K562 (cell line): ENCODE measurements around the gene PCK1. TPM values are rescaled to one million over a fixed set of nuclear protein-coding genes. Genes with fewer than 3 reads are reported as not detected.

Source experiments
- ADNP ChIP-seq: fragments of 200-800 bp; sonication (Bioruptor generic); IDR thresholded peaks from 2 replicates; pipeline ENCODE4 v1.6.1; 2016; ENCODE audit warnings: missing genetic modification characterization, missing compliant biosample characterization
- ERF ChIP-seq: fragments of 450-650 bp; formaldehyde crosslinking; IDR thresholded peaks from 2 replicates; pipeline ENCODE4 v1.4.0; 2020; ENCODE audit warnings: mild to moderate bottlenecking, mixed read lengths
- MITF ChIP-seq: IDR thresholded peaks from 2 replicates; pipeline ENCODE4 v1.6.1; 2014; ENCODE audit warnings: antibody characterized with exemption
- PCBP1 ChIP-seq: fragments of 200-400 bp; formaldehyde crosslinking; IDR thresholded peaks from 2 replicates; pipeline ENCODE4 v1.6.1; 2018; ENCODE audit warnings: mild to moderate bottlenecking, low read depth, low read length; ENCODE audit not compliant: poor library complexity, severe bottlenecking
- POLR2AphosphoS5 ChIP-seq: IDR thresholded peaks from 2 replicates; pipeline ENCODE4 v1.6.1; 2011; ENCODE audit warnings: mild to moderate bottlenecking, low read depth, low read length, moderate library complexity; ENCODE audit not compliant: control insufficient read depth, insufficient read depth
- ZKSCAN8 ChIP-seq: fragments of 200-800 bp; sonication (Bioruptor generic); IDR thresholded peaks from 2 replicates; pipeline ENCODE4 v1.6.1; 2016; ENCODE audit warnings: missing genetic modification characterization, missing compliant biosample characterization
- polyA plus RNA-seq, 8 experiments: library from polyadenylated mRNA; depleted of rRNA in 4 of 8; stranded (reverse) in 5 of 8; unstranded in 3 of 8; fragments of >200 nt; fragmentation: Nextera tagmentation in 2 of 8; fragmentation: Illumina TruSeq in 1 of 8; extraction: Ambion mirVana in 2 of 8; extraction: Trizol in 1 of 8; gene quantifications; 2 replicates each; pipeline versions ENCODE4 v1.2.1 to v1.2.3, GENCODE V29; 2011 to 2014; ENCODE audit warnings: inconsistent platforms in 1 of 8, missing spikeins in 1 of 8
- total RNA-seq, 7 experiments: library from RNA; depleted of rRNA in 6 of 7; stranded (reverse); fragments of >200 nt in 6 of 7; fragmentation: Illumina TruSeq in 2 of 7; extraction: Trizol in 2 of 7; gene quantifications; 2 replicates each; pipeline versions ENCODE4 v1.2.1 to v1.2.3, GENCODE V29; 2011 to 2021; ENCODE audit warnings: low replicate concordance in 1 of 7
- TF ChIP-seq, protein P1 (sequence below), 3 experiments: fragments of 200-800 bp in 1 of 3; fragments of 250-450 bp in 1 of 3; fragments of 450-650 bp in 1 of 3; sonication (Bioruptor Pico) in 1 of 3; sonication (Bioruptor generic) in 1 of 3; formaldehyde crosslinking in 1 of 3; IDR thresholded peaks; 2 replicates each; pipeline versions ENCODE4 v1.6.1 to v1.8.0; 2016 to 2022; ENCODE audit warnings: mild to moderate bottlenecking in 2 of 3, missing genetic modification characterization in 2 of 3, missing compliant biosample characterization in 1 of 3, moderate library complexity in 1 of 3
- TF ChIP-seq, protein P2 (sequence below): fragments of 450-650 bp; IDR thresholded peaks from 2 replicates; pipeline ENCODE4 v1.6.1; 2016; ENCODE audit warnings: mild to moderate bottlenecking, moderate library complexity

The PCK1 gene
- total and polyA plus RNA-seq, 9 of the 15 experiments (the other 6 are each of a cell fraction or from before 2014, with no cell fraction given), result 0.05 to 0.73 (median 0.15) TPM

- peak; percentile 48; the same call in 1 of the 2 replicates for TF ChIP-seq MITF
- TF ChIP-seq ZKSCAN8, result peak; percentile 63; the same call in 1 of the 2 replicates
- peak; percentile 49; the same call in 1 of the 2 replicates for TF ChIP-seq ERF (CRISPR knock-in tag)
- peak; percentile 66 for TF ChIP-seq PCBP1
- TF ChIP-seq, protein P1, sequence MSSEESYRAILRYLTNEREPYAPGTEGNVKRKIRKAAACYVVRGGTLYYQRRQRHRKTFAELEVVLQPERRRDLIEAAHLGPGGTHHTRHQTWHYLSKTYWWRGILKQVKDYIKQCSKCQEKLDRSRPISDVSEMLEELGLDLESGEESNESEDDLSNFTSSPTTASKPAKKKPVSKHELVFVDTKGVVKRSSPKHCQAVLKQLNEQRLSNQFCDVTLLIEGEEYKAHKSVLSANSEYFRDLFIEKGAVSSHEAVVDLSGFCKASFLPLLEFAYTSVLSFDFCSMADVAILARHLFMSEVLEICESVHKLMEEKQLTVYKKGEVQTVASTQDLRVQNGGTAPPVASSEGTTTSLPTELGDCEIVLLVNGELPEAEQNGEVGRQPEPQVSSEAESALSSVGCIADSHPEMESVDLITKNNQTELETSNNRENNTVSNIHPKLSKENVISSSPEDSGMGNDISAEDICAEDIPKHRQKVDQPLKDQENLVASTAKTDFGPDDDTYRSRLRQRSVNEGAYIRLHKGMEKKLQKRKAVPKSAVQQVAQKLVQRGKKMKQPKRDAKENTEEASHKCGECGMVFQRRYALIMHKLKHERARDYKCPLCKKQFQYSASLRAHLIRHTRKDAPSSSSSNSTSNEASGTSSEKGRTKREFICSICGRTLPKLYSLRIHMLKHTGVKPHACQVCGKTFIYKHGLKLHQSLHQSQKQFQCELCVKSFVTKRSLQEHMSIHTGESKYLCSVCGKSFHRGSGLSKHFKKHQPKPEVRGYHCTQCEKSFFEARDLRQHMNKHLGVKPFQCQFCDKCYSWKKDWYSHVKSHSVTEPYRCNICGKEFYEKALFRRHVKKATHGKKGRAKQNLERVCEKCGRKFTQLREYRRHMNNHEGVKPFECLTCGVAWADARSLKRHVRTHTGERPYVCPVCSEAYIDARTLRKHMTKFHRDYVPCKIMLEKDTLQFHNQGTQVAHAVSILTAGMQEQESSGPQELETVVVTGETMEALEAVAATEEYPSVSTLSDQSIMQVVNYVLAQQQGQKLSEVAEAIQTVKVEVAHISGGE (CRISPR knock-in tag; IDR thresholded peaks at IDR 0.05), result peak in 1 of 3 experiments; percentile 12; a peak in 1 of 6 replicates
- no peak for TF ChIP-seq ADNP (tag)
- peak; percentile 48; the same call in 1 of the 2 replicates for TF ChIP-seq POLR2AphosphoS5
- TF ChIP-seq, protein P2, sequence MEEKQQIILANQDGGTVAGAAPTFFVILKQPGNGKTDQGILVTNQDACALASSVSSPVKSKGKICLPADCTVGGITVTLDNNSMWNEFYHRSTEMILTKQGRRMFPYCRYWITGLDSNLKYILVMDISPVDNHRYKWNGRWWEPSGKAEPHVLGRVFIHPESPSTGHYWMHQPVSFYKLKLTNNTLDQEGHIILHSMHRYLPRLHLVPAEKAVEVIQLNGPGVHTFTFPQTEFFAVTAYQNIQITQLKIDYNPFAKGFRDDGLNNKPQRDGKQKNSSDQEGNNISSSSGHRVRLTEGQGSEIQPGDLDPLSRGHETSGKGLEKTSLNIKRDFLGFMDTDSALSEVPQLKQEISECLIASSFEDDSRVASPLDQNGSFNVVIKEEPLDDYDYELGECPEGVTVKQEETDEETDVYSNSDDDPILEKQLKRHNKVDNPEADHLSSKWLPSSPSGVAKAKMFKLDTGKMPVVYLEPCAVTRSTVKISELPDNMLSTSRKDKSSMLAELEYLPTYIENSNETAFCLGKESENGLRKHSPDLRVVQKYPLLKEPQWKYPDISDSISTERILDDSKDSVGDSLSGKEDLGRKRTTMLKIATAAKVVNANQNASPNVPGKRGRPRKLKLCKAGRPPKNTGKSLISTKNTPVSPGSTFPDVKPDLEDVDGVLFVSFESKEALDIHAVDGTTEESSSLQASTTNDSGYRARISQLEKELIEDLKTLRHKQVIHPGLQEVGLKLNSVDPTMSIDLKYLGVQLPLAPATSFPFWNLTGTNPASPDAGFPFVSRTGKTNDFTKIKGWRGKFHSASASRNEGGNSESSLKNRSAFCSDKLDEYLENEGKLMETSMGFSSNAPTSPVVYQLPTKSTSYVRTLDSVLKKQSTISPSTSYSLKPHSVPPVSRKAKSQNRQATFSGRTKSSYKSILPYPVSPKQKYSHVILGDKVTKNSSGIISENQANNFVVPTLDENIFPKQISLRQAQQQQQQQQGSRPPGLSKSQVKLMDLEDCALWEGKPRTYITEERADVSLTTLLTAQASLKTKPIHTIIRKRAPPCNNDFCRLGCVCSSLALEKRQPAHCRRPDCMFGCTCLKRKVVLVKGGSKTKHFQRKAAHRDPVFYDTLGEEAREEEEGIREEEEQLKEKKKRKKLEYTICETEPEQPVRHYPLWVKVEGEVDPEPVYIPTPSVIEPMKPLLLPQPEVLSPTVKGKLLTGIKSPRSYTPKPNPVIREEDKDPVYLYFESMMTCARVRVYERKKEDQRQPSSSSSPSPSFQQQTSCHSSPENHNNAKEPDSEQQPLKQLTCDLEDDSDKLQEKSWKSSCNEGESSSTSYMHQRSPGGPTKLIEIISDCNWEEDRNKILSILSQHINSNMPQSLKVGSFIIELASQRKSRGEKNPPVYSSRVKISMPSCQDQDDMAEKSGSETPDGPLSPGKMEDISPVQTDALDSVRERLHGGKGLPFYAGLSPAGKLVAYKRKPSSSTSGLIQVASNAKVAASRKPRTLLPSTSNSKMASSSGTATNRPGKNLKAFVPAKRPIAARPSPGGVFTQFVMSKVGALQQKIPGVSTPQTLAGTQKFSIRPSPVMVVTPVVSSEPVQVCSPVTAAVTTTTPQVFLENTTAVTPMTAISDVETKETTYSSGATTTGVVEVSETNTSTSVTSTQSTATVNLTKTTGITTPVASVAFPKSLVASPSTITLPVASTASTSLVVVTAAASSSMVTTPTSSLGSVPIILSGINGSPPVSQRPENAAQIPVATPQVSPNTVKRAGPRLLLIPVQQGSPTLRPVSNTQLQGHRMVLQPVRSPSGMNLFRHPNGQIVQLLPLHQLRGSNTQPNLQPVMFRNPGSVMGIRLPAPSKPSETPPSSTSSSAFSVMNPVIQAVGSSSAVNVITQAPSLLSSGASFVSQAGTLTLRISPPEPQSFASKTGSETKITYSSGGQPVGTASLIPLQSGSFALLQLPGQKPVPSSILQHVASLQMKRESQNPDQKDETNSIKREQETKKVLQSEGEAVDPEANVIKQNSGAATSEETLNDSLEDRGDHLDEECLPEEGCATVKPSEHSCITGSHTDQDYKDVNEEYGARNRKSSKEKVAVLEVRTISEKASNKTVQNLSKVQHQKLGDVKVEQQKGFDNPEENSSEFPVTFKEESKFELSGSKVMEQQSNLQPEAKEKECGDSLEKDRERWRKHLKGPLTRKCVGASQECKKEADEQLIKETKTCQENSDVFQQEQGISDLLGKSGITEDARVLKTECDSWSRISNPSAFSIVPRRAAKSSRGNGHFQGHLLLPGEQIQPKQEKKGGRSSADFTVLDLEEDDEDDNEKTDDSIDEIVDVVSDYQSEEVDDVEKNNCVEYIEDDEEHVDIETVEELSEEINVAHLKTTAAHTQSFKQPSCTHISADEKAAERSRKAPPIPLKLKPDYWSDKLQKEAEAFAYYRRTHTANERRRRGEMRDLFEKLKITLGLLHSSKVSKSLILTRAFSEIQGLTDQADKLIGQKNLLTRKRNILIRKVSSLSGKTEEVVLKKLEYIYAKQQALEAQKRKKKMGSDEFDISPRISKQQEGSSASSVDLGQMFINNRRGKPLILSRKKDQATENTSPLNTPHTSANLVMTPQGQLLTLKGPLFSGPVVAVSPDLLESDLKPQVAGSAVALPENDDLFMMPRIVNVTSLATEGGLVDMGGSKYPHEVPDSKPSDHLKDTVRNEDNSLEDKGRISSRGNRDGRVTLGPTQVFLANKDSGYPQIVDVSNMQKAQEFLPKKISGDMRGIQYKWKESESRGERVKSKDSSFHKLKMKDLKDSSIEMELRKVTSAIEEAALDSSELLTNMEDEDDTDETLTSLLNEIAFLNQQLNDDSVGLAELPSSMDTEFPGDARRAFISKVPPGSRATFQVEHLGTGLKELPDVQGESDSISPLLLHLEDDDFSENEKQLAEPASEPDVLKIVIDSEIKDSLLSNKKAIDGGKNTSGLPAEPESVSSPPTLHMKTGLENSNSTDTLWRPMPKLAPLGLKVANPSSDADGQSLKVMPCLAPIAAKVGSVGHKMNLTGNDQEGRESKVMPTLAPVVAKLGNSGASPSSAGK, result peak; percentile 99
Observed at GRCh38 chr20:57524511-57525176, 36.3 kb upstream of the PCK1 start, which contains the start of gene CTCFL (continued).
